ENCODE measurements around the gene USH2A. TPM values are rescaled to one million over a fixed set of nuclear protein-coding genes. Genes with fewer than 3 reads are reported as not detected.

The USH2A gene
- total RNA-seq, 1 donor from 2014 or later, result 0.14 TPM

- H3K4me1 Mint-ChIP-seq, result no peaks in the 10 kb centered on the region
- no peak for DNase-seq (ENCODE audit: low read depth, low spot score)
- no peak overlapping the region for H3K4me3 Mint-ChIP-seq
- H3K27me3 Mint-ChIP-seq (ENCODE audit: low read depth), result no peaks in the 10 kb centered on the region
- TF ChIP-seq CTCF (conservative IDR thresholded peaks at IDR 0.05), result no peak
- H3K36me3 Mint-ChIP-seq (ENCODE audit: low read depth), result no peaks in the 10 kb centered on the region
- no peak overlapping the region for H3K27ac Mint-ChIP-seq (ENCODE audit: unreplicated experiment)
- peaks cover 5% of the 10 kb centered on the region for H3K9me3 Mint-ChIP-seq
These were observed 372.2 kb downstream of the USH2A start for GRCh38 chr1:216051071-216051470.

GRCh38 chr1:216049741-216050430 is 373.4 kb downstream of the USH2A start:
- no peak for DNase-seq (ENCODE audit: low read depth, low spot score)
- Mint-ChIP-seq H3K9me3 (peaks cover 5% of the 10 kb centered on the region), H3K4me1 (no peaks in the 10 kb centered on the region), H3K27me3 (ENCODE audit: low read depth) (no peaks in the 10 kb centered on the region), H3K4me3 (no peak overlapping the region), H3K36me3 (ENCODE audit: low read depth) (no peaks in the 10 kb centered on the region), H3K27ac (ENCODE audit: unreplicated experiment) (no peak overlapping the region)
- TF ChIP-seq CTCF (conservative IDR thresholded peaks at IDR 0.05), result no peak

GRCh38 chr1:216047811-216048572 is 375.3 kb downstream of the USH2A start:
- H3K36me3 Mint-ChIP-seq (ENCODE audit: low read depth), result no peaks in the 10 kb centered on the region
- TF ChIP-seq CTCF (conservative IDR thresholded peaks at IDR 0.05), result no peak
- no peaks in the 10 kb centered on the region for H3K27me3 Mint-ChIP-seq (ENCODE audit: low read depth)
- H3K4me1 Mint-ChIP-seq, result no peaks in the 10 kb centered on the region
- H3K27ac Mint-ChIP-seq (ENCODE audit: unreplicated experiment), result no peak overlapping the region
- peaks cover 5% of the 10 kb centered on the region for H3K9me3 Mint-ChIP-seq
- H3K4me3 Mint-ChIP-seq, result no peak overlapping the region
- no peak for DNase-seq (ENCODE audit: low read depth, low spot score)

- no peaks in the 10 kb centered on the region for H3K36me3 Mint-ChIP-seq (ENCODE audit: low read depth)
- peaks cover 5% of the 10 kb centered on the region for H3K9me3 Mint-ChIP-seq
- DNase-seq (ENCODE audit: low read depth, low spot score), result no peak
- no peak overlapping the region for H3K4me3 Mint-ChIP-seq
- TF ChIP-seq CTCF (conservative IDR thresholded peaks at IDR 0.05), result no peak
- no peaks in the 10 kb centered on the region for H3K4me1 Mint-ChIP-seq
- no peak overlapping the region for H3K27ac Mint-ChIP-seq (ENCODE audit: unreplicated experiment)
- H3K27me3 Mint-ChIP-seq (ENCODE audit: low read depth), result no peaks in the 10 kb centered on the region
These were observed 376.9 kb downstream of the USH2A start for GRCh38 chr1:216046336-216046735.

- Mint-ChIP-seq H3K27ac (ENCODE audit: unreplicated experiment) (no peak overlapping the region), H3K36me3 (ENCODE audit: low read depth) (no peaks in the 10 kb centered on the region), H3K4me1 (no peaks in the 10 kb centered on the region), H3K4me3 (no peak overlapping the region), H3K27me3 (ENCODE audit: low read depth) (no peaks in the 10 kb centered on the region), H3K9me3 (no peaks in the 10 kb centered on the region)
- DNase-seq (ENCODE audit: low read depth, low spot score), result no peak
- no peak for TF ChIP-seq CTCF (conservative IDR thresholded peaks at IDR 0.05)
These were observed 377.8 kb downstream of the USH2A start for GRCh38 chr1:216045400-216045799.

Measured in neural crest cell (in vitro differentiated cells).